ENCODE data around the gene TMEM141.

GRCh38 chr9:136753371-136754058, 37.6 kb upstream of the TMEM141 start:
- TF ChIP-seq CTCF (IDR thresholded peaks at IDR 0.05; ENCODE audit: low read depth, low read length): no peak
- TF ChIP-seq POLR2A (IDR thresholded peaks at IDR 0.05; ENCODE audit: extremely low read depth, insufficient read length): no peak
- no peak for TF ChIP-seq MYC (IDR thresholded peaks at IDR 0.05; ENCODE audit: low read depth, low read length)
- TF ChIP-seq MAX (IDR thresholded peaks at IDR 0.05; ENCODE audit: low read depth, low read length): no peak

Measured in NB4 (cell line).